RWPE2 (cell line): ENCODE measurements around the gene SLC39A11.

Experiments
- ATAC-seq: fragments of 200-7000 bp; cut with Tn5 transposase; 3 replicates; pipeline ENCODE4 v1.9.1; 2021; ENCODE audit warnings: low read depth
- DNase-seq: peaks from one replicate; pipeline ENCODE4 v3.0.0-alpha.2; 2020; ENCODE audit warnings: low spot score
- H3K27ac ChIP-seq: fragments of 450-650 bp; 2 replicates; pipeline ENCODE4 v1.5.1; 2017; ENCODE audit warnings: mild to moderate bottlenecking; ENCODE audit not compliant: poor library complexity, severe bottlenecking
- H3K27me3 ChIP-seq: fragments of 250-450 bp; sonication (Bioruptor Pico); 2 replicates; pipeline ENCODE4 v1.5.1; 2021; ENCODE audit warnings: mild to moderate bottlenecking, moderate library complexity; ENCODE audit not compliant: insufficient read depth, poor library complexity, severe bottlenecking
- H3K36me3 ChIP-seq: fragments of 250-450 bp; sonication (Bioruptor Pico); 2 replicates; pipeline ENCODE4 v1.5.1; 2020; ENCODE audit warnings: low read depth, mild to moderate bottlenecking, moderate library complexity
- H3K4me1 ChIP-seq: fragments of 250-450 bp; sonication (Bioruptor Pico); 2 replicates; pipeline ENCODE4 v1.5.1; 2021; ENCODE audit warnings: mild to moderate bottlenecking, moderate library complexity; ENCODE audit not compliant: insufficient read depth, poor library complexity, severe bottlenecking
- H3K4me3 ChIP-seq: fragments of 250-450 bp; sonication (Bioruptor Pico); 2 replicates; pipeline ENCODE4 v1.5.1; 2021; ENCODE audit warnings: mild to moderate bottlenecking, moderate library complexity; ENCODE audit not compliant: severe bottlenecking
- H3K9me3 ChIP-seq: fragments of 250-450 bp; sonication (Bioruptor Pico); 2 replicates; pipeline ENCODE4 v1.5.1; 2021; ENCODE audit warnings: mild to moderate bottlenecking, moderate library complexity; ENCODE audit not compliant: severe bottlenecking
- TF ChIP-seq, protein P1 (sequence below): fragments of 450-650 bp; IDR thresholded peaks from one replicate; pipeline ENCODE4 v1.5.1; 2017; ENCODE audit warnings: mild to moderate bottlenecking, moderate library complexity; ENCODE audit not compliant: poor library complexity, severe bottlenecking

SLC39A11 gene

DNA sequence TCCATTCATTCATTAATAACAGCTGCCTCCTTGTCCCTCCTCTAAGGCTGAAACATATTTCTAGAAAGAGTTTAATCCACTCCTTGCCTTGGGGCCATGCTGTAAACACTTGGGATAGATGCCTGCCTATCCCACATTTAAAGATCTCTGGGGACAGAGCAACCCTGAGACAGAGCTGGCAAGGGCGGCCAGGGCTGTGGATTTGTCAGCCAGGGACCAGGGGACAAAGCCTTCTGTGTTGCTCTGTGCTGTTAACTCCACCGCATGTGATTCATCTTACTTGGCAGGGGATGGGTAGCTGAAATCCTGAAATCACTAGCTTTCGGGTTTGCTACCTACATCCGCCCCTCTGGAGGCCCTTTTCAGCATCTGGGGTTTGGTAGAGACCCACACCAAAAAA is 392.9 kb downstream of the SLC39A11 start:
- DNase-seq, result no peak
- TF ChIP-seq, protein P1, sequence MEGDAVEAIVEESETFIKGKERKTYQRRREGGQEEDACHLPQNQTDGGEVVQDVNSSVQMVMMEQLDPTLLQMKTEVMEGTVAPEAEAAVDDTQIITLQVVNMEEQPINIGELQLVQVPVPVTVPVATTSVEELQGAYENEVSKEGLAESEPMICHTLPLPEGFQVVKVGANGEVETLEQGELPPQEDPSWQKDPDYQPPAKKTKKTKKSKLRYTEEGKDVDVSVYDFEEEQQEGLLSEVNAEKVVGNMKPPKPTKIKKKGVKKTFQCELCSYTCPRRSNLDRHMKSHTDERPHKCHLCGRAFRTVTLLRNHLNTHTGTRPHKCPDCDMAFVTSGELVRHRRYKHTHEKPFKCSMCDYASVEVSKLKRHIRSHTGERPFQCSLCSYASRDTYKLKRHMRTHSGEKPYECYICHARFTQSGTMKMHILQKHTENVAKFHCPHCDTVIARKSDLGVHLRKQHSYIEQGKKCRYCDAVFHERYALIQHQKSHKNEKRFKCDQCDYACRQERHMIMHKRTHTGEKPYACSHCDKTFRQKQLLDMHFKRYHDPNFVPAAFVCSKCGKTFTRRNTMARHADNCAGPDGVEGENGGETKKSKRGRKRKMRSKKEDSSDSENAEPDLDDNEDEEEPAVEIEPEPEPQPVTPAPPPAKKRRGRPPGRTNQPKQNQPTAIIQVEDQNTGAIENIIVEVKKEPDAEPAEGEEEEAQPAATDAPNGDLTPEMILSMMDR, result no peak
- 0 out of 3 replicates have a peak, but pooled peaks have one; percentile 38 for ATAC-seq
- Histone ChIP-seq H3K9me3 (no peaks in the 10 kb centered on the region), H3K36me3 (no peaks in the 10 kb centered on the region), H3K27ac (no peak overlapping the region), H3K4me1 (peaks cover 7% of the 10 kb centered on the region), H3K27me3 (no peaks in the 10 kb centered on the region), H3K4me3 (no peak overlapping the region)

DNA sequence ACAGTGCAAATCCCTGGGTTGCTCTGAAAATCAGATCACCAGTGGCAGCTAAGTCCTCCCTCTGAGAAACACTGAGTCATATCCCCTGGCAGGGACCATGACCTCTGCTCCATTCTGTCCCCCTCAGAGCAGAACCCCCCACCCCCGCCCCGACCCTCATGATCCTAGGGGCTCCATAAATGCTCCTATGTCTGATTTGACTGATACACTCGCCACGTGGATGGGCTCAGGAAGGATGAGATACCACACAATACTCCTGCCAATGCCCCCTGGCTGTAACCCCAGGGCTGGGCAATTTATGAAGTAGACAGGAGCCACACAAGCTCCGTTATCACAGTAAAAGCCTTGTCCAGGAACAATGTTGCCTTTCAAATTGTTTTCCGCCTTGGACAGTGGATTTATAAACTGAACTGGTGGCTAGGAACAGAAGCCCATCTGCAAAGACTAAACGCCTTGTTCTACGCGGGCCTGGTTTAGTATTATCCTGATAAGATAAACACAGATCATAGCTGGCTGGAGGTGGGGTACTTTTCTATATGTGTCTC is 394.8 kb downstream of the SLC39A11 start:
- no peak for ATAC-seq
- Histone ChIP-seq H3K36me3 (no peaks in the 10 kb centered on the region), H3K27me3 (no peaks in the 10 kb centered on the region), H3K4me1 (no peaks in the 10 kb centered on the region), H3K27ac (no peak overlapping the region), H3K9me3 (no peaks in the 10 kb centered on the region), H3K4me3 (no peak overlapping the region)
- TF ChIP-seq, protein P1, result no peak
- no peak for DNase-seq

DNA sequence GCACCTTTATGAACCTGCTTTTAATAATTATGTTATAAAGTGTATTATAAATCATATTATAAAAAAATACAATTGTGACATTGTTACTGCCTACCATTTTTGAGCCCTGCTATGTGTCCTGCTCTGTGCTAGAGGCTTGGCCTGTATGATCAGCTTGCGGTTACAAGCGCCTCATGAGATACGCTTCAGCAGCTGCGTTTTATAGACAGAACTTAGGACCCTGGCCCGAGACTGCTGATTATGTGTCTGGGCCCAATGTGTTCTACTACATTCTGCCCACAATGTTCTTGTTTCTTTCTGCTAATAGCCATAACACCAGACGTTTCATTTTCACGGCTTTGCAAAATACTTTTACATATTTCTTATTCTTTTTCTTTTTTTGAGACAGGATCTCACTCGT is 395.8 kb downstream of the SLC39A11 start:
- no peak overlapping the region for H3K27ac ChIP-seq
- TF ChIP-seq, protein P1, result no peak
- ATAC-seq, result no peak

DNA sequence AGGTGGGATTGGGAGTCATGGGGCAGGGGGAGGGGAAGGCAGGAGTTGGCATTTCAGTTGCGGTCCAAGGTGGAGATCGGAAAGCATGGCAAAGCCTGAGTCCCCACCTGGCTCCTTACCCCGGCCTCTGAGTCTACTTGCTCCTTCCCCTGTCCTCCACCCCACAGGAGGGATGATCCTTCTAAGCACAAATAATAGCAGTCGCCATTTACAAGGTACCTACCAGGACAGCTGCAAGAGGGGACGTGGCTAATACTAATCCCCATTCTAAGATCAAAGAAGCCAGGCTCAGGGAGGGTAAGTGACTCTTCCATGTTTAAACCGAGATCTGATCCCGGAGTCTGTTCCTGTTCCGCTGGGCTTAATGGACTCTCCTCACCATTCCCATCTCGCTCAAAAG is 396.3 kb downstream of the SLC39A11 start:
- no peak overlapping the region for H3K27ac ChIP-seq
- no peak for ATAC-seq
- H3K4me3 ChIP-seq, result no peak overlapping the region
- H3K9me3 ChIP-seq, result no peaks in the 10 kb centered on the region
- TF ChIP-seq, protein P1, result no peak
- H3K27me3 ChIP-seq, result no peaks in the 10 kb centered on the region
- DNase-seq, result no peak
- peaks cover 8% of the 10 kb centered on the region for H3K4me1 ChIP-seq
- no peaks in the 10 kb centered on the region for H3K36me3 ChIP-seq

More for the DNA sequence above, 395.8 kb downstream of the SLC39A11 start:
- H3K4me1 ChIP-seq, result peaks cover 8% of the 10 kb centered on the region
- no peak for DNase-seq
- no peaks in the 10 kb centered on the region for H3K9me3 ChIP-seq
- H3K27me3 ChIP-seq, result no peaks in the 10 kb centered on the region
- H3K4me3 ChIP-seq, result no peak overlapping the region
- H3K36me3 ChIP-seq, result no peaks in the 10 kb centered on the region

DNA sequence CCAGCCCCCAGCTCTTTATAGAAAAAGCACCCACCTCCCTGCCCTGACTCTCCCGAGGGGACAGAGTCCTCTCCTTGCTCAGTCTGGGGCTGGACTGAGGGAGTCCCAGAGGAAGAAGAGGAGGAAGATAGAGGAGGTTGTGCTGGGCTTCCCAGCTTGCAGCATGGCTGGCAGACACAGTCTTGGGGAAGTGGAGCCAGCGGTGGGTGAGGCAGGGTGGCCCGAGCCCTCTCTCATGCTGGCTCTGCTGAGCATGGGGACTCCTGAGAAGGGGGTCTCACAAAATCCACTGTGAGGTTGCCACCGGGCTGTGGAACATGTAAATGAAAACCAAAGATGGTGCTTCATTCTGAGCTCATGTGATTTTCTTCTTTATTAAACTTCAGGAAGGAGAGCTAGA is 398.5 kb downstream of the SLC39A11 start:
- H3K4me1 ChIP-seq, result peaks cover 8% of the 10 kb centered on the region
- no peak overlapping the region for H3K4me3 ChIP-seq
- DNase-seq (no peak), ATAC-seq (no peak)
- no peaks in the 10 kb centered on the region for H3K36me3 ChIP-seq
- no peak overlapping the region for H3K27ac ChIP-seq
- no peaks in the 10 kb centered on the region for H3K27me3 ChIP-seq
- TF ChIP-seq, protein P1, result no peak
- H3K9me3 ChIP-seq, result no peaks in the 10 kb centered on the region
